T1000 (cell line): ENCODE results near the gene SUFU.
A peak's percentile ranks its signal among the peaks of the same experiment; 100 is the strongest.
"Not testable (repeated sequence)": the region's sequence is repeated elsewhere in the genome, so short reads cannot be mapped to it uniquely, and the experiment has no call there.

Experiments
- DNase-seq: peaks from one replicate; lab custom pipeline; 2025; ENCODE audit warnings: mixed read lengths; lab: John Stamatoyannopoulos, UW

The SUFU gene

GRCh38 chr10:102503264-102504178, at the start of gene SUFU:
Gene SUFU (plus strand): TSS chr10:102503972. CDS start chr10:102504153, 181 bp downstream.
- peak; percentile 95 for DNase-seq

DNA sequence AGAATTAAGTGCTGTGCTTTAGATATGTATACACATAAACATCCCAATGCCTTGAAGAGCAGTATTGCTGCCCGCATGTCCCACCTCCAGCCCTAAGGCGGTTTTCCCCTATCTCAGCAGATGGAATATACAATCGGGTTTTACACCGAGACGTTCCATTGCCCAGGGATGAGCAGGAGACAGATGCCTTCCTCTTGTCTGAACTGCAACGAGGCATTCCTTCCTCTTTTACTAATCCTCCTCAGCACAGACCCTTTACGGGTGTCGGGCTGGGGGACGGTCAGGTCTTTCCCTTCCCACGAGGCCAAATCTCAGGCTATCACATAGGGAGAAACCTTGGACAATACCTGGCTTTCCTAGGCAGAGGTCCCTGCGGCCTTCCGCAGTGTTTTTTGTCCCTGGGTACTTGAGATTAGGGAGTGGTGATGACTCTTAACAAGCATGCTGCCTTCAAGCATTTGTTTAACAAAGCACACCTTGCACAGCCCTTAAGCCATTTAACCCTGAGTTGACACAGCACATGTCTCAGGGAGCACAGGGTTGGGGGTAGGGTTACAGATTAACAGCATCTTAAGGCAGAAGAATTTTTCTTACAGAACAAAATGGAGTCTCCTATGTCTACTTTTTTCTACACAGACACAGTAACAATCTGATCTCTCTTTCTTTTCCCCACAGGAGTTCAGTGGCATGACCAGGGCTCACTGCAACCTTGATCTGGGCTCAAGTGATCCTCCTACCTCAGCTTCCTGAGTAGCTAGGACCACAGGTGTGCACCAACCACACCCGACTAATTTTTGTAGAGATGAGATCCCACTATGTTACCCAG, 48.9 kb upstream of the SUFU start:
- not testable (repeated sequence) for DNase-seq

DNA sequence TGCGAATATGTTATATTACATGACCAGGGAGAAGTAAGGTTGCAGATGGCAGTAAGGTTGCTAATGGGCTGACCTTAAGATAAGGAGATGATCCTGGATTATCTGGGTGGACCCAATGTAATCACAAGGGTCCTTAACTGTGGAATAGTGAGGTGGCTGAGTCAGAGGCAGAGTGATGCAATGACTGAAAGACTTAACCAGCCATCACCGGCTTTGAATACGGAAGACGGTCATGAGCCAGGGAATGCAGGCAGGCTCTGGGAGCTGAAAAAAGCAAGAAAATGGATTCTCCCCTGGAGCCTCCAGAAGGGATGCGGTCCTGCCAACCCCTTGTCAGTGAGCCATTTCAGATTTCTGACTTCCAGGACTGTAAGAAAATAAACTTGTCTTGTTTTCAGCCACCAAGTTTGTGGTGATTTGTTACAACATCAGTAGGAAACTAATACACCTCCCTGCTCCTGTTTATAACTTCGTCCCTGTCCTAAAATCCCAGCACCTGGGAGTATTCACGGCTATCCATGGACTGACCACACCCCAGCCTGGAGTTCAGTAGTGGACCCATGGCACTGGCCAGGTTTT, 47.8 kb upstream of the SUFU start:
- no peak for DNase-seq

- DNase-seq, result no peak
These were observed 46.1 kb upstream of the SUFU start for GRCh38 chr10:102457591-102458150.

DNA sequence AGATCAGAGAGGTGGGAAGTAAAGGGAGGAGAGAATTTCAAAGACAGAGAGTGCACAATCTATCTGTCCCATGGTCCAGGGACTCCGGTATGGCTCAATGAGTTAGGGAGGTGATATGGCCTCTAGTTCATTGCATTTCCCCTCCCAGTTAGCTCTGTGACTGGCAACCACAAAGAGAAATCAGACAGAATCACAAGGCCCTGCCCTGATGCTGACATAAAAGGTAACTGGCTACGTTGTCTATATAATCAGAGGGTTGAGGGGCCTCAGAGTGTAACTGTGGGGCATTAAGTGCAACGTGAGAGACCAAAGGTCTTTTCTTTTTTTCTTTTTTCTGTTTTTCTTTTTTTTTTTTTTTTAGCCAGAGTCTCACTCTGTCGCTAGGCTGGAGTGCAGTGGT, 45.1 kb upstream of the SUFU start:
- DNase-seq, result no peak

DNA sequence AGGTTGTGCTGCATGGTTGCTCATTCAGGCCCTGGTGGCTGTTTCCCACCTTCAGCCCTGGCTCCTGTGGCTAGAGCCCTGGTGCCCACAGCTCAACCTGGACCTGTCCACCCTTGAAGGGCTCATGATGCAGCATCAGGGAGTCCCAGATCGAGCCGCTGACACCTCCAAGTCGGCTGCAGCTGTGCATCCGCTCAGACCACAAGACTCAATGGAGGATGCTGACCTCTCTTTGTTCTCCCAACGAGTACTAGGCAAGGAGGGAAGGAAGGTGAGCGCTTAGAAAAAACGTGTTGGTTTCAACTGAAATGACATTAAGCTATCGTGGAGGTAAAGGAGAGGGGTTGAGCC, 43.0 kb upstream of the SUFU start:
- DNase-seq, result no peak

DNA sequence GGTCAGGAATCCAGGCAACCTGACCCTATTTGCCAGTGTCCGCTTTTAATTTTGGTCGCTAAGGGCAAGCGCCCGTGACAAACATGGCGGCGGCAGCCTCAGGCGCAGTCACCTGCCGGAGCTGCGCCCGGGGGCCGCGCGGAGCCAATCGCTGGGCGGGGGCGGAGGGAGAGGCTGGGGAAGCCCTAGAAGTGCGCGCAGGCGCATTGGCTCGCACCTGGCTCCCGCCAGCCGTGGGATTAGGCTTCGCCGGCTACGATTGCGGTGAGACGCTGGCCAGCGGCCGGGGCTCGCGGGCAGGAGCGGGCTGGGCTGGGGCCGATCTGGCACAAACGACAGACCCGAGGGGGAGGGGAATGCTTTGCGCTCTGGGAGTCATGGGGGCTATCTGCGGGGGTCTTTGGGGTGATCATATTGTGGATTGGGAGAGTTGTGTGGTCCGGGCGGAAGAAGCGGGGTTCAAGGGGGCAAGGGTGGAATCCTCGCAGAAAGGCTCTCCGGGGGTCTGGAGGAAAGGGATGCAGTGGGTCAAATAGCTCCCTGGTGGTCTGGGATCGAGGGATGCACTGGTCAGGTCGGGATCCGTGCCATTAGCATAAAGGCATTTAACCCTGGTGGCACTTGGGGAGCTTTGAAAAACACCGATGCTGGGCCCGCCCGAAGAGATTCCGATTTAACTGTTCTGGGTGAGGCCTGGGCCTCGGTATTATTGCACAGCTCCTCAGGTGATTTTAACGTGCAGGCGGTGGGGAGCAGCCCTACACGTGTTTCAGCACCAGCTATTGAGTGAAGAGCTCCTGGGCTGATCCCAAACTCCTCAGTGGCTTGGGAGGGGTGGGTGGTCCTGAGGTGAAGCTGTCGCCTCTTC, 42.4 kb upstream of the SUFU start:
- no peak for DNase-seq

- DNase-seq, result no peak
These were observed 41.2 kb upstream of the SUFU start for GRCh38 chr10:102462512-102463054.

DNA sequence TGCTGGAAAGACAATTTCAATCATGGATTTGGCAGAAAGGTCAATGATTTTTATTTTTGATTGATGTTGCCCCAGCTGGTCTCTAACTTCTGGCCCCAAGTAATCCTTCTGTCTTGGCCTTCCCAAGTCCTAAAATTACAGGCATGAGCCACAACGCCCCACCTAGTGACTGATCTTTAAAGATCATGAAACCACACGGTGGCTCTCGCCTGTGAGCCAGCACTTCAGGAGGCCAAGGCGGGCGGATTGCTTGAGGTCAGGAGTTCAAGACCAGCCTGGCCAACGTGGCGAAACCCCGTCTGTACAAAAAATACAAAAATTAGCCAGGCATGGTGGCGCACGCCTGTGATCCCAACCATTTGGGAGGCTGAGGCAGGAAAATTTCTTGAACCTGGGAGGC, 39.8 kb upstream of the SUFU start:
- no peak for DNase-seq

DNA sequence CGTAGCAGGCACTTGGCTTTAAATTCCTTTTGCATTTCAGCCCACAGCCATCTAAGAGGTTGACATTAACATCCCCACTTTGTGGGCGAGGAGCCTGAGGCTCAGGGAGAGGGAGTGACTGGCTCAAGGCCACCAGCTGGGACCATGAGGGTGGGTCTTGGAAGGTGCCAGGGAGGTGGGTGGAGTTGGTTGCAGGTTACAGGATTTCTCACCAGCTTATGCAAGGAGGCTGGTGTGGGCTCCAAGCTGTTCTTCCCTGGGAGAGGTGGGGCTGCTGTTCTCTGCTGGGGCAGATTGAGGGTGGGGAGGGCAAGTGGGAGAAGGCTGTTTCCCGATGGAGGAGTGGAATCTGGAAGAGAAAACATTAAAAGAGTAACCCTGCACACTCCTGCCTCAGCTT, 38.3 kb upstream of the SUFU start:
- no peak for DNase-seq

GRCh38 chr10:102467318-102467717, 36.5 kb upstream of the SUFU start:
- DNase-seq, result no peak

DNA sequence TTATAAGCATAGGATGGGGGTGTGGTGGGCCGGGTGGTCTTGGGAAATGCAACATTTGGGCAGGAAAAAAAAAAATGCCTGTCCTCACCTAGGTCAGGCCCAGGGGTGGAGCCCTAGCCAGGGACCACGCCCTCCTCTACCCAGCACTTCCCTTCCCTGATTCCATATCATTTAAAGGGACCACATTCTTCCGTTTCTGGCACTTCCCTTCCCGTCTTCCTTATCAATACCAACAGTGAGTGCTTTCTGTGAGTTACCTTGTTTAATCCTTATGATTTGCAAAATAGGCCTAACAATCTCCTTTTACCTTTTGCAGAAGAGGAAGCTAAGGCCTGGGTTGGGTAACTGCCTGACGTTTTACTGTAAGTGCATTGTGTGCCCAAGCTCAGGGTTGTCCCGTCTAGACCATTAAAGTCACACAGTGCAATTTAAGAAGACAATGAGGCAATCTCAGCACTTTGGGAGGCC, 35.8 kb upstream of the SUFU start:
- DNase-seq, result no peak

DNA sequence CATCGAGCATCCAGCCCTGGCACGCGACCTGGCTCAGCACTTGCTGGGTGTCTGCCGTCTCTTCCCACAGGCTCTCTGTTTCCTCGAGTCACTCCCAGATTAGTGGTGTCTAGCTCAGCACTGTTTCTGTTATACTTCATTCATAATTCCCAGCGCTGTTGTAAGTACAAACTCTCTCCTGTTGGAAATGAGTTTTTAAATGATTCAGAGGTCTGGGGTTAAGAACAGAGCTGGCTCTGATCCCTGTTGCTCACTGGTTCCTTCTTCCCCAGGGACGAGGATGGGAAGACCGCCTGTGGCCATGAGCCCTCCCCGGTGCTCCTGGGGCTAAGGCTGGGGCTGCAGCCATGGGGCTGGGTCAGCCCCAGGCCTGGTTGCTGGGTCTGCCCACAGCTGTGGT, 35.1 kb upstream of the SUFU start:
- peak; percentile 11 for DNase-seq

- DNase-seq, result no peak
These were observed 32.9 kb upstream of the SUFU start for GRCh38 chr10:102470579-102471546.

- DNase-seq, result no peak
These were observed 30.1 kb upstream of the SUFU start for GRCh38 chr10:102473445-102474331.

GRCh38 chr10:102475451-102476040, 28.2 kb upstream of the SUFU start:
- DNase-seq, result no peak

DNA sequence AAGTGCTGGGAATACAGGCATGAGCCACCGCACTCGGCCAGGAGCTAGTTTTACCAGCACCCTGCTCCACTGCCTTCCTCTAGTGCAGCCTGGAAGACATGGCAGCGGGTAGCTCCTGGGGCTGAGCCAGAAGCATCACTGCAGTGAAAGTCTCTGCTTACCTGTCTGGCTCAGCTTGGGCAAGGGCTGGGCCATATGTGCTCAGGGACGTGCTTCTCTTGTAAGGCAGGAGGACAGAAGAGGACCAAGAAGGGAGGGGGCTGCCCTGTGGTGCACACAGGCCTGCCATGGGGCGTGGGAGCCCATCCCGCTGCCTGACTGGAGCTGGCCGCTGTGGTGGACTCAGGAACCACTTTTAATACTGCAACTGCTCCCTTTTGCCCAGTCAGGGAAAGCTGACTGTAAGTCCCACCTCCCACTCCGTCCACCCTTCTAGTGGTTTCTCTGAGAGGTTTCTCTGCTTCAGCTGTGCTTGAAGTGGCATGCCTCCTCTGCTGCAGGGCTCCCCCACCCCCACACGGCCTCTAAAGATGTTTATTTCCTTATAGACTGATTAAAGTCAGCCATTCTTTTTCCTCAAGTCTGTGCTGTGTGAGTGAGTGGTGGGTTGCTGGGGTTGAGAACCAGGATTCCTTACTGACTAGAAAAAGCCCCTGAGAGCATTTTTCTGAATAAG, 27.2 kb upstream of the SUFU start:
- no peak for DNase-seq

- no peak for DNase-seq
These were observed 24.1 kb upstream of the SUFU start for GRCh38 chr10:102479651-102480050.
